ENCODE results near the gene EPB41L4A. TPM values are rescaled to one million over a fixed set of nuclear protein-coding genes. Genes with fewer than 3 reads are reported as not detected.

The EPB41L4A gene
- total and polyA plus RNA-seq, 4 donors: 23.4 to 67.5 (median 40.4) TPM

- no peak for DNase-seq (ENCODE audit: low read depth in 4 of 6, low spot score in 6 of 6)
- Histone ChIP-seq H3K4me1 (ENCODE audit: control insufficient read depth, insufficient read depth, low read length) (peaks cover 8% of the 10 kb centered on the region), H3K4me3 (ENCODE audit: low read depth, low read length) (no peak overlapping the region), H3K27me3 (ENCODE audit: control insufficient read depth, insufficient read depth, low read length) (no peaks in the 10 kb centered on the region), H3K36me3 (ENCODE audit: control insufficient read depth, insufficient read depth, low read length) (no peaks in the 10 kb centered on the region), H3K9me3 (ENCODE audit: control insufficient read depth, insufficient read depth, low read length) (no peaks in the 10 kb centered on the region), H3K27ac (ENCODE audit: low read depth, low read length) (no peak overlapping the region)
- no CpG with 5 or more reads among the region's 4 CpGs for WGBS (ENCODE audit: insufficient coverage)
These were observed 142.1 kb downstream of the EPB41L4A start for GRCh38 chr5:112276991-112277390.

- no CpG with 5 or more reads among the region's 1 CpG for WGBS (ENCODE audit: insufficient coverage)
- Histone ChIP-seq H3K4me3 (ENCODE audit: low read depth, low read length) (no peak overlapping the region), H3K4me1 (ENCODE audit: control insufficient read depth, insufficient read depth, low read length) (peaks cover 3% of the 10 kb centered on the region), H3K36me3 (ENCODE audit: control insufficient read depth, insufficient read depth, low read length) (no peaks in the 10 kb centered on the region), H3K27me3 (ENCODE audit: control insufficient read depth, insufficient read depth, low read length) (no peaks in the 10 kb centered on the region), H3K9me3 (ENCODE audit: control insufficient read depth, insufficient read depth, low read length) (no peaks in the 10 kb centered on the region), H3K27ac (ENCODE audit: low read depth, low read length) (no peak overlapping the region)
- no peak for DNase-seq (ENCODE audit: low read depth in 4 of 6, low spot score in 6 of 6)
These were observed 143.4 kb downstream of the EPB41L4A start for GRCh38 chr5:112275671-112276070.

GRCh38 chr5:112270299-112271293 lies 148.5 kb downstream of the EPB41L4A start:
- no peak overlapping the region for H3K4me3 ChIP-seq (ENCODE audit: low read depth, low read length)
- H3K9me3 ChIP-seq (ENCODE audit: control insufficient read depth, insufficient read depth, low read length): no peaks in the 10 kb centered on the region
- no CpG with 5 or more reads among the region's 4 CpGs for WGBS (ENCODE audit: insufficient coverage)
- H3K27ac ChIP-seq (ENCODE audit: low read depth, low read length): no peak overlapping the region
- no peaks in the 10 kb centered on the region for H3K27me3 ChIP-seq (ENCODE audit: control insufficient read depth, insufficient read depth, low read length)
- DNase-seq (ENCODE audit: low read depth in 4 of 6, low spot score in 6 of 6): no peak
- H3K4me1 ChIP-seq (ENCODE audit: control insufficient read depth, insufficient read depth, low read length): no peaks in the 10 kb centered on the region
- H3K36me3 ChIP-seq (ENCODE audit: control insufficient read depth, insufficient read depth, low read length): no peaks in the 10 kb centered on the region

DNA sequence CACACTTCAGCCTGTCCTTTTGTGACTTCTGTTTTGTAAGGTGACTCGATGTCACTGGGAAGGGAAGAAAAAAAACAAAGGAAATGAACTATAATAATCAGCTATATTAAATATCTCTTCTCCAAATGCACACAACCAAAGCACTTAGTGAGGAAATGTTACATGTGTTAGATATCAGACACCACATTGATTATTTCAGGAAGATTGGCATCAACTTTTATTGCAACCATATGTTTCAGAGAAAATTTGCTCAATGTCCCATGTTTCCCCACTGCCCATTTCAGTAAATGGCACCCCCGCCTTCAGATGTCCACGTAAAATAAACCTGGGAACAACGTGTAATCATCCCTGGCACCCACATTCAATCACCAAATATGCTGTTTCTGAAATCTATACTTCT lies 151.8 kb downstream of the EPB41L4A start:
- H3K4me1 ChIP-seq (ENCODE audit: control insufficient read depth, insufficient read depth, low read length): no peaks in the 10 kb centered on the region
- no peak overlapping the region for H3K27ac ChIP-seq (ENCODE audit: low read depth, low read length)
- DNase-seq (ENCODE audit: low read depth in 4 of 6, low spot score in 6 of 6): no peak
- H3K36me3 ChIP-seq (ENCODE audit: control insufficient read depth, insufficient read depth, low read length): no peaks in the 10 kb centered on the region
- WGBS (ENCODE audit: insufficient coverage): 79% methylated on average over 3 of the region's 4 CpGs
- no peak overlapping the region for H3K4me3 ChIP-seq (ENCODE audit: low read depth, low read length)
- H3K27me3 ChIP-seq (ENCODE audit: control insufficient read depth, insufficient read depth, low read length): no peaks in the 10 kb centered on the region
- no peaks in the 10 kb centered on the region for H3K9me3 ChIP-seq (ENCODE audit: control insufficient read depth, insufficient read depth, low read length)

DNA sequence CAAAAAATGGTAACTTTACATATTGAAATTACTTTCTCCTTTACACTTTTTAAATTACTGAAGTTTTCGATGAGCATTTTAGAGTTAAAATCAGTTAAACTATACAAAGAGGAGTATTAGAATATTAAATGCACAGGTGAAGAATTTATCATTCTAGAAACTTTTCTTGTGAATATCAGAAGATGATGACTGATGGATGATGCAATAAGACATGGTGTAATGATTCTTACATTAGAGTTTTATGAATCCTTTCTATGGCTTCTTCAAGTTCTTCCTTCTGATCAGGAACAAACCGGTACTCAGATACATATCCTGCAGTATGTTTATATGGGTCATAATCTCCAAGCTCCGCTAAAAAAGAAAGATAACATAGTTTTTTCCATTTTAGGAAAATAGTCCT lies 154.4 kb downstream of the EPB41L4A start:
- Histone ChIP-seq H3K4me1 (ENCODE audit: control insufficient read depth, insufficient read depth, low read length) (no peaks in the 10 kb centered on the region), H3K27me3 (ENCODE audit: control insufficient read depth, insufficient read depth, low read length) (no peaks in the 10 kb centered on the region), H3K9me3 (ENCODE audit: control insufficient read depth, insufficient read depth, low read length) (no peaks in the 10 kb centered on the region), H3K4me3 (ENCODE audit: low read depth, low read length) (no peak overlapping the region), H3K27ac (ENCODE audit: low read depth, low read length) (no peak overlapping the region), H3K36me3 (ENCODE audit: control insufficient read depth, insufficient read depth, low read length) (no peaks in the 10 kb centered on the region)
- DNase-seq (ENCODE audit: low read depth in 4 of 6, low spot score in 6 of 6): no peak
- no CpG with 5 or more reads among the region's 3 CpGs for WGBS (ENCODE audit: insufficient coverage)

GRCh38 chr5:112264151-112264550 lies 154.9 kb downstream of the EPB41L4A start:
- no peaks in the 10 kb centered on the region for H3K27me3 ChIP-seq (ENCODE audit: control insufficient read depth, insufficient read depth, low read length)
- no peak overlapping the region for H3K4me3 ChIP-seq (ENCODE audit: low read depth, low read length)
- no peak overlapping the region for H3K27ac ChIP-seq (ENCODE audit: low read depth, low read length)
- 100% methylated on average over 1 of the region's 4 CpGs for WGBS (ENCODE audit: insufficient coverage)
- H3K36me3 ChIP-seq (ENCODE audit: control insufficient read depth, insufficient read depth, low read length): no peaks in the 10 kb centered on the region
- DNase-seq (ENCODE audit: low read depth in 4 of 6, low spot score in 6 of 6): no peak
- H3K9me3 ChIP-seq (ENCODE audit: control insufficient read depth, insufficient read depth, low read length): no peaks in the 10 kb centered on the region
- no peaks in the 10 kb centered on the region for H3K4me1 ChIP-seq (ENCODE audit: control insufficient read depth, insufficient read depth, low read length)

- Histone ChIP-seq H3K27ac (ENCODE audit: low read depth, low read length) (no peak overlapping the region), H3K36me3 (ENCODE audit: control insufficient read depth, insufficient read depth, low read length) (no peaks in the 10 kb centered on the region), H3K27me3 (ENCODE audit: control insufficient read depth, insufficient read depth, low read length) (no peaks in the 10 kb centered on the region), H3K4me1 (ENCODE audit: control insufficient read depth, insufficient read depth, low read length) (no peaks in the 10 kb centered on the region), H3K4me3 (ENCODE audit: low read depth, low read length) (no peak overlapping the region), H3K9me3 (ENCODE audit: control insufficient read depth, insufficient read depth, low read length) (no peaks in the 10 kb centered on the region)
- no CpG with 5 or more reads among the region's 1 CpG for WGBS (ENCODE audit: insufficient coverage)
- no peak for DNase-seq (ENCODE audit: low read depth in 4 of 6, low spot score in 6 of 6)
These were observed 155.6 kb downstream of the EPB41L4A start for GRCh38 chr5:112263469-112263868.

DNA sequence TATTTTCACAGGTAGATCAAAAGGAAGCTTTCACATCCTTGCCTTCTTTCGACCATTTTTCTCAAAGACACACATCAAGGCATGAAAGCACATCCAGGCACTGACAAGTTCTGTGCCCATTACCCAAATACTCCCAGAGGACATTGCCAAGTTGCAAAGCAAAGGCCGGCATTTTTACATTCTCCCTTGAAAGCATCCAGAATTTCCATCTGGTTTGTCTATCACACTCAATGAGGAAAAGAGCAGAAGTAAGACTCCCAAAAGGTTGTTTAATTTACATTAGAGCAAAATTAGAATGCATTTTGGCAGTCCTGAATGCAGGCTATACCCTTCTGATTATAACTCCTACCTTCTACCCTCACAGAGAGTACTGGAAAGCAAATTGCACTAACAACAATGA lies 160.5 kb downstream of the EPB41L4A start:
- Histone ChIP-seq H3K27me3 (ENCODE audit: control insufficient read depth, insufficient read depth, low read length) (no peaks in the 10 kb centered on the region), H3K36me3 (ENCODE audit: control insufficient read depth, insufficient read depth, low read length) (no peaks in the 10 kb centered on the region), H3K4me1 (ENCODE audit: control insufficient read depth, insufficient read depth, low read length) (no peaks in the 10 kb centered on the region), H3K27ac (ENCODE audit: low read depth, low read length) (no peak overlapping the region), H3K4me3 (ENCODE audit: low read depth, low read length) (no peak overlapping the region), H3K9me3 (ENCODE audit: control insufficient read depth, insufficient read depth, low read length) (no peaks in the 10 kb centered on the region)
- WGBS (ENCODE audit: insufficient coverage): 73% methylated on average over 1 of the region's 2 CpGs
- peak in 1 of 6 donors; percentile 78 for DNase-seq (ENCODE audit: low read depth in 4 of 6, low spot score in 6 of 6)

DNA sequence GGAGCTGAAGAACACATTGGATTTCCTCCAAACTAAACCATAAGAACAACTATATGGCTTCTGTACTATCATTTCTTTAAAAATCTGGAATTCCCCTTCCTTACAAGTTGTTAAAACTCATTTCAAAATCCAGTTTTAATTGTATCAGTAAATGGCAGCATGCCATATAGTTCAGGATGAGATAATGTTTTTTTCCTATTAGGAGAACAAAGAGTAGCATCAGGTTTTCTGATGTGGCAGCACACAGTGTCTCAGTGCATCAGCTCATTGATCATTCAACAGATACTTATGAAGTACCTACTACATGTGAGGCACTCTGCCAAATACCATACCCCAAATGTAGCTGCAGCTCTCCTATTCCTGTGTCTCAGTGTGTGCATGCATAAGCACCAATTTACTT lies 161.1 kb downstream of the EPB41L4A start:
- H3K4me3 ChIP-seq (ENCODE audit: low read depth, low read length): no peak overlapping the region
- H3K27ac ChIP-seq (ENCODE audit: low read depth, low read length): no peak overlapping the region
- H3K36me3 ChIP-seq (ENCODE audit: control insufficient read depth, insufficient read depth, low read length): no peaks in the 10 kb centered on the region
- no peaks in the 10 kb centered on the region for H3K27me3 ChIP-seq (ENCODE audit: control insufficient read depth, insufficient read depth, low read length)
- DNase-seq (ENCODE audit: low read depth in 4 of 6, low spot score in 6 of 6): peak in 2 of 6 donors; percentile 29 to 56
- H3K4me1 ChIP-seq (ENCODE audit: control insufficient read depth, insufficient read depth, low read length): no peaks in the 10 kb centered on the region
- H3K9me3 ChIP-seq (ENCODE audit: control insufficient read depth, insufficient read depth, low read length): no peaks in the 10 kb centered on the region

- no peaks in the 10 kb centered on the region for H3K9me3 ChIP-seq (ENCODE audit: control insufficient read depth, insufficient read depth, low read length)
- no peak overlapping the region for H3K27ac ChIP-seq (ENCODE audit: low read depth, low read length)
- no peaks in the 10 kb centered on the region for H3K4me1 ChIP-seq (ENCODE audit: control insufficient read depth, insufficient read depth, low read length)
- no peaks in the 10 kb centered on the region for H3K36me3 ChIP-seq (ENCODE audit: control insufficient read depth, insufficient read depth, low read length)
- no peaks in the 10 kb centered on the region for H3K27me3 ChIP-seq (ENCODE audit: control insufficient read depth, insufficient read depth, low read length)
- H3K4me3 ChIP-seq (ENCODE audit: low read depth, low read length): no peak overlapping the region
- peak in 2 of 6 donors; percentile 28 to 38 for DNase-seq (ENCODE audit: low read depth in 4 of 6, low spot score in 6 of 6)
These were observed 162.1 kb downstream of the EPB41L4A start for GRCh38 chr5:112257005-112257404.
